Activated naive CD4-positive, alpha-beta T cell treated with anti-CD3 and anti-CD28 coated beads for 36 hours (primary cell): Measurements from ENCODE around the gene HPSE2. TPM values are rescaled to one million over a fixed set of nuclear protein-coding genes. Genes with fewer than 3 reads are reported as not detected.

Source experiments
- CTCF ChIA-PET: fragments of 350-600 bp; sonication (Branson Sonifier 250); formaldehyde crosslinking; loops from one replicate; lab custom pipeline; 2021; ENCODE audit warnings: antibody characterized with exemption; lab: Charles Lee
- DNase-seq: peaks from one replicate; pipeline ENCODE4 v3.0.0-alpha.2; 2020
- H3K27ac Mint-ChIP-seq: one replicate; pipeline ENCODE4 v1.8.0; 2021; ENCODE audit warnings: mild to moderate bottlenecking, mixed read lengths
- H3K27me3 Mint-ChIP-seq: one replicate; pipeline ENCODE4 v1.8.0; 2021; ENCODE audit warnings: low read depth, mixed read lengths
- H3K36me3 Mint-ChIP-seq: one replicate; pipeline ENCODE4 v1.8.0; 2021; ENCODE audit warnings: low read depth, mixed read lengths
- H3K4me1 Mint-ChIP-seq: one replicate; pipeline ENCODE4 v1.8.0; 2021; ENCODE audit warnings: low read depth, mixed read lengths
- H3K4me3 Mint-ChIP-seq: one replicate; pipeline ENCODE4 v1.8.0; 2021; ENCODE audit warnings: mild to moderate bottlenecking, moderate library complexity, mixed read lengths
- H3K9me3 Mint-ChIP-seq: one replicate; pipeline ENCODE4 v1.8.0; 2021; ENCODE audit warnings: mixed read lengths
- intact Hi-C: fragments of 100-400 bp; cut with micrococcal nuclease; formaldehyde crosslinking; loops from one replicate; pipeline ENCODE4 v1.15.1; 2023
- total RNA-seq, 2 experiments: library from RNA; stranded (reverse); gene quantifications; one replicate each; pipeline ENCODE4 v1.2.3, GENCODE V29; 2021

Gene HPSE2
- total RNA-seq, 2 experiments from 2014 or later = not detected

DNA sequence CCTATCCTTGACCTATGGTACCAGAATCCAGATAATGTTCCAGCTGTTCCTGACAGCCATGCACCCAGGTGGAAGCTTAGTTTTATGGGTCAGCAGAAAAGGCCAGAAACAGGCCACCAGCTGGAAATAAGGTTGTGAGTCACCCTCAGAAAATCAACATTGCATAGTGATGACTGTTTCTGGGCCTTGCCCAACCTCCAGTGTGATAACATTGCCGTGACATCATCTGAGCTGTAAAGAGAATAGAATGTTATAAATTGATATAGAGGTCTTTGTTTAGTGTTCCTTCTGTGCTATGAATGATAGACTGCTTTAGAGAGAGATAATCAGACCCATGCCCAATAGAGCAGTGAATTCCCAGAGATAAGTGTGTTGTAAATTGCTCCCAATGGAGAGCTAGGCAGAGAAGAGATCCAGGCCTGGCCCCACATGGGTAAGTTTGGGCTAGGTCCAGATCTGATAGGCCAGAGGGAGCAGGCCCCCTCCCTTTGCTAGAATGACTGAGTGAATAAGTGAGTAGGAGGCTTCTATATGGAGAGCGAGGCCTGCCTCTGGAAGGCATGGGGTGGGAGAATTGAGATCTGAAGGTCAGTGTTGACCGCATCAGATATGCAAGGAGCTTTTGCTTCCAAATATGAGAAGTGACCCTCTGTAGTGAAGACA is 774.7 kb downstream of the HPSE2 start:
- Mint-ChIP-seq H3K9me3 (no peaks in the 10 kb centered on the region), H3K27me3 (peaks cover 21% of the 10 kb centered on the region), H3K27ac (no peak overlapping the region), H3K36me3 (no peaks in the 10 kb centered on the region), H3K4me1 (no peaks in the 10 kb centered on the region), H3K4me3 (no peak overlapping the region)
- no peak for DNase-seq
- intact Hi-C loops = no loop called here
- CTCF ChIA-PET = no interaction called here

DNA sequence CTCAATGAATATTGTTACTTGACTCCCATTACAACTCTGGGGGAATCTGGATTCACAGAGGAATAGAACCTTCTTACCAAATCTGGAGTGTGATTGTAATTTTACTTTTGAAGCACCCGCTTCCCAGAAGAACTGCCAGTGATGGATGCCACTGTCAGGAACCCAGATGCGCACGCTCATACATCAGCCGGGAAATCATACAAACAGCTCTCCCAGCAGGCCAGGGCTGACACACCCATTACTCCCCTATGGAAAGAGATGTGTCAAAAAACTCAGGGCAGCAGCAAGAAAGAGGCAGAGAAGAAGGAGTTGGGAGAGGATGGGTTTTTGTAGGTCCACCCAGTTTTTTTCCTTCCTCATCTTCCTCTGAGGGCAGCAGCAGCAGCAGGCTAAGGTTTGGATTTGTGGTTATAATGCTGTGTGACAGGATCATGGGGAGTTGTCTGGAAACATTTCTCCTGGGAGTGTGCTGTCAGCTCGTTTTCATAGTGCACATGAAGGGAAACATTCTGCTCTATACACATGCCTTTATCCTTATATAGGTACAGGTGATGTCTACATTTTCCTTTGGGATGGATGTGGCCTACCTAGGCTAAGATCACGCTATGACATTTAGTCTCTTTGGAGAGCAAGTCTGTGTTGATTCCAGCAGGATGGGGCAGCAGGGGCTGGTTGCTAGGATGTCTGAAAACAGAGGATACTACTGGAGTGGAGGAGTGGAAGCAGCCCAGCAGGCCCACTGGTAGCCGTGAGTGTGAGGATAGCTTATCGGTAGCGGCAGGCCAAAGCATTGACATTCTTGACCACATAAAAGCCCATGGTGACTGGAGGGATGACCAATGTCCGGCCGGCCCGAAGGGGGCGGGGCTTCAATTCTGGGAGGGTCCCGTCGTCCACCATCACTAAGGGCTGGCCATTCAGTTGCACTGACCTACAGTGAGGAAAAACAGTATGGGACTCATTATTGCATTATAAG is 776.6 kb downstream of the HPSE2 start:
- intact Hi-C loops = no loop called here
- Mint-ChIP-seq H3K27me3 (peaks cover 21% of the 10 kb centered on the region), H3K4me3 (no peak overlapping the region), H3K9me3 (no peaks in the 10 kb centered on the region), H3K27ac (no peak overlapping the region), H3K4me1 (no peaks in the 10 kb centered on the region), H3K36me3 (no peaks in the 10 kb centered on the region)
- no peak for DNase-seq
- CTCF ChIA-PET = interaction anchor here (0.5 to 1.8 kb wide), 2 partner anchors 8 to 1595 kb away, joined by 3 to 5 read pairs; no protein-coding TSS in a partner anchor

GRCh38 chr10:98457721-98458120 is 777.9 kb downstream of the HPSE2 start:
- no peaks in the 10 kb centered on the region for H3K9me3 Mint-ChIP-seq
- H3K27me3 Mint-ChIP-seq = peaks cover 18% of the 10 kb centered on the region
- CTCF ChIA-PET = interaction anchor here (1.8 kb wide), 1 partner anchor 9 kb away, joined by 5 read pairs; no protein-coding TSS in a partner anchor
- no peaks in the 10 kb centered on the region for H3K4me1 Mint-ChIP-seq
- intact Hi-C loops = no loop called here
- no peak overlapping the region for H3K27ac Mint-ChIP-seq
- no peaks in the 10 kb centered on the region for H3K36me3 Mint-ChIP-seq
- no peak overlapping the region for H3K4me3 Mint-ChIP-seq
- no peak for DNase-seq

DNA sequence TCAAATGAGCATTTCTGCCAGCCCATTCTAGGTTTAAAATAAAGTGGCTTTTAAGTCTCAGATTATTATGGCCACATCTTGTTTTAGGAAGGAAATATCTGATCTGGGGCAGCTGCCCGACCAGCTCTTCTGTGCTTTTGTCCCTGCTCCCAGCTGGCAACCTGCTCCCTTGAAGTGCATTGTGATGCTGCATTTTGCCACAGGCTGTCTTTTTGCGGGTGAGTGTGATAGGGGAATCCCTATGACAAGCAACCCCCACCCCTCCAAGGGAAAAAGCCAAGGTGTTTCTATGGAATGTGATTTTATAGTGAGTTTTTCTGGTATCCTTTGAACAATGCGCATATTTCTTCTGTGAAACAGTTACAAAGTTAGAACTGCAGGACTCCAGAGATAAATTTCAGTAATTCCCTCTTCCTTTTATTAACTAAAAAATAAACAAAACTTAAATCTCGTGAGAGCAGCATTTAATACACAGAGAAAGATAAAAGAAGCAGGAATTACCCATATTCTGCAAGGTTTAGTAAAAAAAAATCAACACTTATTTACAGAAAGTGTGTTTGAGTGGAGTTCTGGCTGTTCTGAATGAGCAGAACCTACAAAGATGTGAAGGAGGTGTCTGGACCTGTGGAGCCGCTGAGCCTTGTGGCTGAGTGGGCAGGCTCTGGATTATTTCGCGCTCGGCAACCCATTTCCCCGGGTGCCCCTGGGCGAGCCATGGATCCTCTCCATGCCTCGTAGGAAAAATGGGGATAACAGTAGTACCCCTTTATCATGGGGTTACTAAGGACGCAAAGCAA is 778.8 kb downstream of the HPSE2 start:
- CTCF ChIA-PET = interaction anchor here (1.3 kb wide), 1 partner anchor 10 kb away, joined by 4 read pairs; no protein-coding TSS in a partner anchor
- no peak overlapping the region for H3K27ac Mint-ChIP-seq
- intact Hi-C loops = no loop called here

GRCh38 chr10:98456043-98456570 is 779.5 kb downstream of the HPSE2 start:
- DNase-seq = no peak
- CTCF ChIA-PET = interaction anchor here (1.3 kb wide), 1 partner anchor 11 kb away, joined by 4 read pairs; no protein-coding TSS in a partner anchor
- Mint-ChIP-seq H3K36me3 (no peaks in the 10 kb centered on the region), H3K9me3 (no peaks in the 10 kb centered on the region), H3K4me1 (no peaks in the 10 kb centered on the region), H3K27ac (no peak overlapping the region), H3K4me3 (no peak overlapping the region), H3K27me3 (peaks cover 18% of the 10 kb centered on the region)
- intact Hi-C loops = no loop called here

More for the DNA sequence above, 778.8 kb downstream of the HPSE2 start:
- Mint-ChIP-seq H3K4me3 (no peak overlapping the region), H3K4me1 (no peaks in the 10 kb centered on the region), H3K27me3 (peaks cover 18% of the 10 kb centered on the region), H3K9me3 (no peaks in the 10 kb centered on the region), H3K36me3 (no peaks in the 10 kb centered on the region)
- DNase-seq = no peak

DNA sequence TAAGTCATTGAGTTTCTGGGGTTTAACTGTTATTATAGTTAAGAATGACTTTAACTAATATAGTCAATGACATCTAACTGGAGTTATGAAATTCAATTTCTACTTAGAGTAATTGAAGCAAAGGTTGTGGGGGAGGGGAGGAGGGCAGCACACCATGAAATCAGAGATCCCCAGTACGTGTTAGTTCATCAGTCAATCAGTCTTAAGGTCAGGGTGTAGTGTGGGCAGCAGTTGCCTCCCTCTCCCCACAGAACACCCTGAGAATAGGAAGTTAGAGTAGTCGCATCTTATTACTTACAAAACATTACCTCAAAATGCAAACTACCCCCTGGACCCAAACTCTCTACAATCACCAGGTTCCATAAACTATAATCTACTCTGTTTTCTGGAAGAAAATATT is 781.9 kb downstream of the HPSE2 start:
- peaks cover 21% of the 10 kb centered on the region for H3K27me3 Mint-ChIP-seq
- CTCF ChIA-PET = no interaction called here
- DNase-seq = no peak
- no peak overlapping the region for H3K4me3 Mint-ChIP-seq
- no peak overlapping the region for H3K27ac Mint-ChIP-seq
- H3K4me1 Mint-ChIP-seq = no peaks in the 10 kb centered on the region
- intact Hi-C loops = no loop called here
- no peaks in the 10 kb centered on the region for H3K9me3 Mint-ChIP-seq
- H3K36me3 Mint-ChIP-seq = no peaks in the 10 kb centered on the region

GRCh38 chr10:98450618-98451017 is 785.0 kb downstream of the HPSE2 start:
- CTCF ChIA-PET = no interaction called here
- DNase-seq = no peak
- H3K27me3 Mint-ChIP-seq = peaks cover 9% of the 10 kb centered on the region
- no peaks in the 10 kb centered on the region for H3K9me3 Mint-ChIP-seq
- intact Hi-C loops = no loop called here
- no peaks in the 10 kb centered on the region for H3K36me3 Mint-ChIP-seq
- H3K4me3 Mint-ChIP-seq = no peak overlapping the region
- H3K27ac Mint-ChIP-seq = no peak overlapping the region
- H3K4me1 Mint-ChIP-seq = peaks cover 7% of the 10 kb centered on the region

- CTCF ChIA-PET = no interaction called here
- no peak for DNase-seq
- H3K27me3 Mint-ChIP-seq = peaks cover 9% of the 10 kb centered on the region
- intact Hi-C loops = loop anchor here (5.0 to 10.0 kb wide), 2 partner anchors 1166 to 1283 kb away; partner anchors contain the start of genes COX15 and CUTC
- no peaks in the 10 kb centered on the region for H3K9me3 Mint-ChIP-seq
- H3K36me3 Mint-ChIP-seq = peaks cover 6% of the 10 kb centered on the region
- H3K4me3 Mint-ChIP-seq = no peak overlapping the region
- peaks cover 21% of the 10 kb centered on the region for H3K4me1 Mint-ChIP-seq
- H3K27ac Mint-ChIP-seq = no peak overlapping the region
Measured at GRCh38 chr10:98449287-98449686, 786.4 kb downstream of the HPSE2 start.

DNA sequence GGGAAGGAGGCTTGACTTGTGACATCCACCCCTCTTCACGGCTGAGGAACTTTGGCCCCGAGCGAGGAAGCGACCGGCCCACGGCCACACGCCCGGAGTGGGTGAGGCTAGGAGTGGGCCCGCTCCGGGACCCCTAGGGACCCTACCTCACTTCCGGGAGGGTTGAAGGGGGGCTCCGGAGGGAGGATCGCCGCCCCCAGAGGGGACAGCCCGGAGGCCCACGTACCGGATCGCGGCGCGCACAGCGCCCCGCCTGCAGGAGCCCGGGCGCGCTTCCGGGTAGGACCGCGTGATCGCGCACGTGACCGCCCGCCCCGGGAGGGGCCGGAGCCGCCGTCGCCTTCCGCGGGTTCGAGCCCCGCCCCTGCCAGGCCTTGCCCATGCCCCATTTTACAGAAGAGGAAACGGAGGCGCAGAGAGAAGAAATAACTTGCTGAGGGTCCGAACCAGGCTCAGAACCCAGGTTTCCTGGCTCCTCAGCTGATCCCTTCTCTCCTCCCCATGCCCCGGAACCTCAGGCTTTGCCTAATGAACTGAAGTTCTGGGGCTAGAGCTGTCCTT is 788.9 kb downstream of the HPSE2 start, which contains the start of gene HPS1:
HPS1 (minus strand) TSS at position 275 of the 561 bp plus-strand sequence. CDS start 3,695 bp downstream, outside the sequence.
- Mint-ChIP-seq H3K27ac (peak within 1 kb of the TSS; percentile 84), H3K9me3 (no peaks in the 10 kb centered on the region), H3K27me3 (peaks cover 3% of the 10 kb centered on the region), H3K4me1 (peaks cover 40% of the 10 kb centered on the region), H3K36me3 (peaks cover 24% of the 10 kb centered on the region), H3K4me3 (peak within 1 kb of the TSS; percentile 88)
- CTCF ChIA-PET = interaction anchor here (0.6 kb wide), 1 partner anchor 21 kb away, joined by 3 read pairs; no protein-coding TSS in a partner anchor
- intact Hi-C loops = loop anchor here (1.0 to 10.0 kb wide), 4 partner anchors 42 to 1286 kb away; partner anchors contain the start of genes COX15, CUTC and R3HCC1L
- DNase-seq = peak; percentile 86

GRCh38 chr10:98446151-98446660 is 789.4 kb downstream of the HPSE2 start:
- peak overlapping the region; percentile 88 for H3K4me3 Mint-ChIP-seq
- intact Hi-C loops = loop anchor here (1.0 to 10.0 kb wide), 4 partner anchors 42 to 1286 kb away; partner anchors contain the start of genes COX15, CUTC and R3HCC1L

More at GRCh38 chr10:98446151-98446660, 789.4 kb downstream of the HPSE2 start:
- H3K27ac Mint-ChIP-seq = peak overlapping the region; percentile 84
- peaks cover 46% of the 10 kb centered on the region for H3K4me1 Mint-ChIP-seq
- H3K9me3 Mint-ChIP-seq = no peaks in the 10 kb centered on the region
- CTCF ChIA-PET = interaction anchor here (0.6 to 1.1 kb wide), 3 partner anchors 21 to 654 kb away, joined by 3 to 4 read pairs (median 3); no protein-coding TSS in a partner anchor
- peaks cover 3% of the 10 kb centered on the region for H3K27me3 Mint-ChIP-seq
- DNase-seq = peak; percentile 50
- H3K36me3 Mint-ChIP-seq = peaks cover 27% of the 10 kb centered on the region
